Right lobe of liver (tissue), 6 donors: Measurements from ENCODE around the gene ALMS1. TPM values are rescaled to one million over a fixed set of nuclear protein-coding genes. Genes with fewer than 3 reads are reported as not detected.
A peak's percentile ranks its signal among the peaks of the same experiment; 100 is the strongest.

Experiments used
- ATAC-seq, 4 donors: fragments of 200-7000 bp; cut with Tn5 transposase; one replicate each; pipeline ENCODE4 v1.9.1; 2020; ENCODE audit warnings: mild to moderate bottlenecking in 4 of 4, moderate library complexity in 4 of 4
- DNase-seq, 3 donors: peaks; one replicate each; pipeline ENCODE4 v3.0.0-alpha.2; 2020
- H3K27ac ChIP-seq, 3 donors: fragments of 200-600 bp; one replicate each; pipeline ENCODE4 v1.8.0; 2022
- H3K27me3 ChIP-seq, 2 donors: fragments of 200-600 bp; one replicate each; pipeline ENCODE4 v1.8.0; 2022
- H3K36me3 ChIP-seq, 4 donors: fragments of 200-600 bp; sonication (generic) in 1 of 4; one replicate each; pipeline versions ENCODE4 v1.5.1 to v1.8.0; 2017 to 2022; ENCODE audit warnings: control low read depth in 1 of 4
- H3K4me1 ChIP-seq, 4 donors: fragments of 200-600 bp; sonication (generic) in 1 of 4; one replicate each; pipeline versions ENCODE4 v1.5.1 to v1.8.0; 2017 to 2022; ENCODE audit warnings: control low read depth in 1 of 4
- H3K4me3 ChIP-seq, 3 donors: fragments of 200-600 bp; one replicate each; pipeline ENCODE4 v1.8.0; 2022
- H3K9me3 ChIP-seq, 4 donors: fragments of 200-600 bp; sonication (generic) in 1 of 4; one replicate each; pipeline versions ENCODE4 v1.5.1 to v1.8.0; 2017 to 2022; ENCODE audit warnings: control low read depth in 1 of 4
- CTCF ChIP-seq, 4 donors: fragments of 200-600 bp in 3 of 4; fragments of 450-650 bp in 1 of 4; IDR thresholded peaks; one replicate each; pipeline versions ENCODE4 v1.5.1 to v1.8.0; 2016 to 2022; ENCODE audit warnings: antibody characterized with exemption in 4 of 4, mild to moderate bottlenecking in 2 of 4
- POLR2A ChIP-seq: fragments of 450-650 bp; IDR thresholded peaks from one replicate; pipeline ENCODE4 v1.6.1; 2017; ENCODE audit warnings: antibody characterized with exemption, mild to moderate bottlenecking
- WGBS: methylation state at CpG from one replicate; pipeline ENCODE4 v1.1.6; 2018; ENCODE audit warnings: low coverage, low lambda C conversion rate; ENCODE audit not compliant: insufficient coverage; ENCODE audit errors: missing lambda C conversion rate; 5-methylcytosine and 5-hydroxymethylcytosine counted together
- intact Hi-C, 2 donors: fragments of 100-400 bp; cut with DNase I; formaldehyde crosslinking; loops; one replicate each; pipeline versions ENCODE4 v1.11.2 to v1.14.1; 2022
- total RNA-seq, 6 experiments: library from RNA; depleted of rRNA in 2 of 6; stranded (reverse); fragments of >200 nt in 2 of 6; fragmentation: NEBNext Ultra II Directional in 3 of 6; extraction: Animal tissue kit (Norgen Biotek cat#: 25700) in 3 of 6; gene quantifications; one replicate each; pipeline versions ENCODE4 v1.1.0 to v1.2.4, GENCODE V29; 2016 to 2023
- donor health status: DM: no; HTN: yes; CAD: no.
- donor health status: DM: no; HTN: no; CAD: no.
- donor health status: DM: no; HTN: no; CAD: no.
- donor health status: DM: no; HTN: yes; CAD: no.
- donor health status: DM: no; HTN: yes; CAD: no.

The ALMS1 gene
- total RNA-seq, 6 experiments from 2014 or later = 5.0 to 9.3 (median 6.0) TPM

- Histone ChIP-seq H3K4me3 (no peak overlapping the region), H3K27ac (no peak overlapping the region), H3K9me3 (no peaks in the 10 kb centered on the region), H3K27me3 (no peaks in the 10 kb centered on the region), H3K36me3 (no peaks in the 10 kb centered on the region), H3K4me1 (no peaks in the 10 kb centered on the region)
- ATAC-seq (no peak), DNase-seq (no peak)
- intact Hi-C loops = no loop called here
- WGBS = 49% methylated on average over 2 of the region's 2 CpGs
- TF ChIP-seq POLR2A = no peak
- no peak for TF ChIP-seq CTCF (IDR thresholded peaks at IDR 0.05)
Observed at GRCh38 chr2:73376681-73377080, 9.0 kb upstream of the ALMS1 start.

GRCh38 chr2:73383036-73383435 lies 2.6 kb upstream of the ALMS1 start:
- no peak for TF ChIP-seq POLR2A
- no peak for TF ChIP-seq CTCF (IDR thresholded peaks at IDR 0.05)
- no peak for ATAC-seq

GRCh38 chr2:73385123-73385503 lies 523 bp upstream of the ALMS1 start:
- peak overlapping the region; percentile 90 to 98 (median 93) for H3K4me3 ChIP-seq
- peaks cover 0 to 11% (median 0%) of the 10 kb centered on the region in 4 donors for H3K4me1 ChIP-seq
- WGBS = 4% methylated on average over 9 of the region's 9 CpGs
- H3K9me3 ChIP-seq = no peaks in the 10 kb centered on the region
- no peaks in the 10 kb centered on the region for H3K36me3 ChIP-seq
- no peak for DNase-seq
- H3K27me3 ChIP-seq = no peaks in the 10 kb centered on the region
- H3K27ac ChIP-seq = peak overlapping the region; percentile 42 to 82 (median 74)
- TF ChIP-seq POLR2A (no peak), CTCF (IDR thresholded peaks at IDR 0.05) (no peak)
- ATAC-seq = no peak
- intact Hi-C loops = no loop called here

More at GRCh38 chr2:73383036-73383435, 2.6 kb upstream of the ALMS1 start:
- Histone ChIP-seq H3K27ac (no peak overlapping the region), H3K9me3 (no peaks in the 10 kb centered on the region), H3K4me1 (peaks cover 0 to 11% (median 0%) of the 10 kb centered on the region in 4 donors), H3K4me3 (no peak overlapping the region), H3K27me3 (no peaks in the 10 kb centered on the region), H3K36me3 (no peaks in the 10 kb centered on the region)
- no peak for DNase-seq
- intact Hi-C loops = no loop called here
- 79% methylated on average over 3 of the region's 3 CpGs for WGBS

- WGBS = 1% methylated on average over 17 of the region's 24 CpGs
- no peaks in the 10 kb centered on the region for H3K27me3 ChIP-seq
- peak overlapping the region; percentile 59 to 82 (median 74) for H3K27ac ChIP-seq
- DNase-seq (no peak), ATAC-seq (peak in 2 of 4 donors; percentile 1)
- intact Hi-C loops = no loop called here
- H3K4me3 ChIP-seq = peak overlapping the region; percentile 90 to 98 (median 93)
- no peaks in the 10 kb centered on the region for H3K36me3 ChIP-seq
- TF ChIP-seq POLR2A (no peak), CTCF (IDR thresholded peaks at IDR 0.05) (no peak)
- peaks cover 0 to 11% (median 0%) of the 10 kb centered on the region in 4 donors for H3K4me1 ChIP-seq
- no peaks in the 10 kb centered on the region for H3K9me3 ChIP-seq
Observed at GRCh38 chr2:73386342-73386868, 769 bp downstream of the ALMS1 start.
